ENCODE results near the gene NDUFB4.

NDUFB4 gene

GRCh38 chr3:120641696-120642246 is 45.6 kb downstream of the NDUFB4 start:
- no peak for DNase-seq

GRCh38 chr3:120642368-120642948 is 46.3 kb downstream of the NDUFB4 start:
- DNase-seq, result no peak

- no peak for DNase-seq
Measured at GRCh38 chr3:120645083-120645845, 49.1 kb downstream of the NDUFB4 start.

DNA sequence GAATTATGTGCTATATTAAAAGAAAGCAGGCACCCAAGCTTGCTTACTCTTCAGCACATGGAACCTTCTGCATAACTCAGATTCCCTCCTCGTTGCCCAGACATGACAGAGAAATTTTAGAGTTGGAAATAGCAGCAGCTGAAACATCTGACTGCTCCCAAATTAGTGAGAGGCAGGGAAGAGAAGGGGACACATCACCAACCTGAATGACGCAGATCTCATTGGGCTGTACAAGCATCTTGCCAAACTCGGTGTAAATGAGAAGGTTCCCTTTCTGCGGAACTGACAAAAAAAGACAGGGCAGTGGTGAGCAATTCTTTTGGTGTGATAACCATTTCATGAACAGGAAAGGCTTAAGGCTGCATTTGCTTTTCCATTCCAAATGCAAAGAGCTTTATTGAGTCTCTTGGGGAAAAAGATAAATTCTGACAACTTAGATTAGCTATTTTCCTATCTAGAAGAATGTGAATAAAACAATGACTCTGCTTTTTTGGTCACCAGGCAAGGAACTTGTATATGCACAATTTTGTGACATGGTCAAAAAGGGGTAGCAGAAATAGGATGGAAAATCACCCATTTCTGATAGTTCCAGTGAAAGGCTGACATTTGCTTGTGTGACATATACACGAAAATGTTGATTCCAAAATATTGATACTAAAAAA is 50.8 kb downstream of the NDUFB4 start:
- no peak for DNase-seq

- DNase-seq, result no peak
Measured at GRCh38 chr3:120648290-120648689, 52.2 kb downstream of the NDUFB4 start.

DNA sequence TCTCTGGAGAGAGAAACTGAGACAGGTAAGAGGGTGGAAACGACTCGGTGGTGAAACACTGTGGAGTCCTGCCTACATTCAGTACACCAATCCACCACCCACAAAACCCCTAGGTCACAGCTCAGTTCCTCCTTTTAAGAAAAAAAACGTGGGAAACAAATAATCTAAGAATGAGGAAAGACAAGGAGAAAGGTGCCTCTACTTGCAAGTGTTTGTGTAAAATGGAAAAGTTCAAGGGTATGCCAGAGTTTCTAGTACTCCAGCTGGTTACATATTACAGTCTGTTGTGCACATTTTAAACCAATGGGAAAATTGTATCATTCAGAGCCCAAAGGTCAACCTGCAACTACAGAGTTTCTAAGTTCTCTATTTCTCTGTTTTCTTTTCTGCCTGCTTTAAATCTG is 53.7 kb downstream of the NDUFB4 start:
- no peak for DNase-seq

- DNase-seq, result no peak
Measured at GRCh38 chr3:120650311-120650710, 54.2 kb downstream of the NDUFB4 start.

Measured in T1000 (cell line).